Measurements from ENCODE around the gene COX7A2L. TPM values are rescaled to one million over a fixed set of nuclear protein-coding genes. Genes with fewer than 3 reads are reported as not detected.

Gene COX7A2L
- total RNA-seq, 2 donors from 2014 or later = 140 to 157 TPM

DNA sequence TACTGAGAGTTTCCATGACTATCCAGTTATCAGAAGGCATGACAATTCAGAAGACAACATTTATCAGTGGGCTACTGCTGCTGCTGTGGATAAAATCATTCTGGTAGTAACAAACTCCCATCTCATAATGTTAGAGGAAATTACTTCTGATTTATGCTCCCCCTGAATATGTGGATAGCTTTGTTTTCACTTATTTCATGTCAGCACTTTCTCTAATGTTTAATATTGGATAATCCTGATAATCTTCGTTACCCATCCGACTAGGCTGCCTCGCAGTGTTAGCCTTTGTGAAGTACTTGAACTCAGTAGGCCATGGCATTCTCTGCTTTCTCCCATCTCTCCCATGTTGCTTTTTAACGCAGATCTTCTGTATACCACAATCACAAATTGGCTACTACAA, 28.4 kb downstream of the COX7A2L start:
- Mint-ChIP-seq H3K9me3 (peaks cover 0 to 4% of the 10 kb centered on the region in 2 donors), H3K36me3 (ENCODE audit: insufficient read depth in 2 of 2) (peaks cover 13 to 38% of the 10 kb centered on the region in 2 donors), H3K4me1 (ENCODE audit: low read depth) (peaks cover 6% of the 10 kb centered on the region), H3K27ac (peak overlapping the region; percentile 92), H3K27me3 (ENCODE audit: low read depth) (no peaks in the 10 kb centered on the region), H3K4me3 (no peak overlapping the region)
- ATAC-seq (replicated peaks in 1 of 2) = no peak
- no peak for DNase-seq

DNA sequence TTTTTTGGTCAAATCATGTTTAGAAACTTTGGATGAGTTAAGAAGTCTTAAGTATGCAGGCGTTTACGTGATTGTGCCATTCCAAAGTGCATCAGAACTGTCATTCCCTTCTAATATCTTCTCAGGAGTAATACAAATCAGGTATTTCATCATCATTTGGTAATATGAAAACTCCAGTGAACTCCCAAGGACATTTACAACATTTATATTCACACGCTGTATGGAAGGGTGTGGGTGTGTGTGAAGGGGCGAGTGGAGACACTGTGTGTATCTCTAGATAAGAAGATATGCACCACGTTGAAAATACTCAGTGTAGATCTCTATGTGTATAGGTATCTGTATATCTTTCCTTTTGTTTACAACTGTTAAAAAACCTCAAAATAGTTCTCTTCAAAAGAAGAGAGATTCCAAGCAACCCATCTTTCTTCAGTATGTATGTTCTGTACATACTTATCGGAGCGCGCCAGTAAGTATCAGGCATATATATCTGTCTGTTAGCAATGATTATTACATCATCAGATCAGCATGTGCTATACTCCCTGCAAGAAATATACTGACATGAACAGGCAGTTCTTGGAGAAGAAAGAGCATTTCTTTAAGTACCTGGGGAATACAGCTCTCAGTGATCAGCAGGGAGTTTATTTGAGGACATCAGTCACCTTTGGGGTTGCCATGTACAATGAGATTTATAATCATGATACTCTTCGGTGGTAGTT, 29.3 kb downstream of the COX7A2L start:
- peak overlapping the region; percentile 86 for H3K27ac Mint-ChIP-seq
- no peak overlapping the region for H3K4me3 Mint-ChIP-seq
- peaks cover 12% of the 10 kb centered on the region for H3K4me1 Mint-ChIP-seq (ENCODE audit: low read depth)
- H3K9me3 Mint-ChIP-seq = no peaks in the 10 kb centered on the region
- ATAC-seq (replicated peaks in 1 of 2) (no peak), DNase-seq (no peak)
- H3K27me3 Mint-ChIP-seq (ENCODE audit: low read depth) = no peaks in the 10 kb centered on the region
- H3K36me3 Mint-ChIP-seq (ENCODE audit: insufficient read depth in 2 of 2) = peaks cover 13 to 31% of the 10 kb centered on the region in 2 donors

DNA sequence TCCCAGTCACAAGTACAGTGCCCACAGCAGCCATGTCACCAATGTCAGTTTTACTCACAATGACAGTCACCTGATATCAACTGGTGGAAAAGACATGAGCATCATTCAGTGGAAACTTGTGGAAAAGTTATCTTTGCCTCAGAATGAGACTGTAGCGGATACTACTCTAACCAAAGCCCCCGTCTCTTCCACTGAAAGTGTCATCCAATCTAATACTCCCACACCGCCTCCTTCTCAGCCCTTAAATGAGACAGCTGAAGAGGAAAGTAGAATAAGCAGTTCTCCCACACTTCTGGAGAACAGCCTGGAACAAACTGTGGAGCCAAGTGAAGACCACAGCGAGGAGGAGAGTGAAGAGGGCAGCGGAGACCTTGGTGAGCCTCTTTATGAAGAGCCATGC, 31.3 kb downstream of the COX7A2L start:
- Mint-ChIP-seq H3K27me3 (ENCODE audit: low read depth) (no peaks in the 10 kb centered on the region), H3K4me3 (no peak overlapping the region), H3K4me1 (ENCODE audit: low read depth) (peaks cover 12% of the 10 kb centered on the region), H3K27ac (peak overlapping the region; percentile 95), H3K36me3 (ENCODE audit: insufficient read depth in 2 of 2) (peaks cover 10 to 25% of the 10 kb centered on the region in 2 donors), H3K9me3 (no peaks in the 10 kb centered on the region)
- no peak for DNase-seq
- ATAC-seq (replicated peaks in 1 of 2) = no peak

DNA sequence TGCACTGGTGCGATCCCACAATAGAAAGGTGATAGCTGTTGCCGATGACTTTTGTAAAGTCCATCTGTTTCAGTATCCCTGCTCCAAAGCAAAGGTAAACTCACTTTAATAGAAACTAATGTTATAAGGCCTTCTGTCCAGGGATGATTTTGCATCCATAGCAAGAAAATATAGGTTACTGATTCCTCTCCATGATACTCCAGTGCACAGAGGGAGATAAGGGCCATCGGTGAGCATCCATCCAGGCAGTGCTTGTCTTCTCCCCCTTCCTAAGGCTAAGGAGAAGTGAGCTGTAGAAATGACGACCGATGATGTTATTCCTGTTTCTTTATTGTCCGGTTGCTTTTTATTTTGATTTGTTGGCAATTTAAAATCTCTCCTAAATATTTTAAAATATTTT, 32.1 kb downstream of the COX7A2L start:
- no peak for ATAC-seq (replicated peaks in 1 of 2)
- H3K27me3 Mint-ChIP-seq (ENCODE audit: low read depth) = no peaks in the 10 kb centered on the region
- no peak for DNase-seq
- H3K4me3 Mint-ChIP-seq = no peak overlapping the region
- peaks cover 12% of the 10 kb centered on the region for H3K4me1 Mint-ChIP-seq (ENCODE audit: low read depth)
- no peak overlapping the region for H3K27ac Mint-ChIP-seq
- peaks cover 10 to 24% of the 10 kb centered on the region in 2 donors for H3K36me3 Mint-ChIP-seq (ENCODE audit: insufficient read depth in 2 of 2)
- H3K9me3 Mint-ChIP-seq = no peaks in the 10 kb centered on the region

DNA sequence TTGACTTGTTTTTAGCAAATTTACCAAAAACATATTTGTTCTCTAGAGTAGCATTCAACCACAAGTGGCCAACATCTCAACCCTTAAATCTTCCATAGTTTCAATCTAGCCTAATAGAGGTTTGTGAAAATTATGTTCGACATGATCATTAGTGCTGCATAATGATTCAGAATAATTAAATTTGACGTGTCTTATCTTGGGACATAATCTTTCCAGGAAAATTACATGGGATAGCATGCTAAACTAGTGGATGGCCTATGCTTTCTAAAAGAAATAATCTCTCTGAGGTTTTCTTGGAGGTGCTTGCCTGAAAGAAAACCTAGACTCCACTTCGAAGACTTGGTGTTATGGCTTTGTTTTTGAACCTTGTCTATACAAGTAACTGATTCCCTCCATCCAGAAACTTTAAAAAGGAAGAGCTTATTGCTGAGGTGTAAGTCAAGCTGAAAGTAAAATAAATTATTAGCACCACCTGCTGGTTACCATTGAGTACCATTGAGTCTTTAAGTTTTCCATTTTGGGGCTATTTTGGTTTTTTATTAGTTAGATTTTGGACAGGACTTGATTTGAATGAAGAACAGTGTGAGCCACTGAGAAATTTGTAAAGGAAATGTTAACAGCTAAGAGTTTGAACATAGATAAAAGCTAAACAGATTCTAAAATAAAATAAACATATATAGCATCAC, 32.7 kb downstream of the COX7A2L start:
- Mint-ChIP-seq H3K27ac (peak overlapping the region; percentile 54), H3K9me3 (no peaks in the 10 kb centered on the region), H3K36me3 (ENCODE audit: insufficient read depth in 2 of 2) (peaks cover 8 to 19% of the 10 kb centered on the region in 2 donors), H3K4me1 (ENCODE audit: low read depth) (peaks cover 12% of the 10 kb centered on the region), H3K4me3 (no peak overlapping the region), H3K27me3 (ENCODE audit: low read depth) (no peaks in the 10 kb centered on the region)
- no peak for ATAC-seq (replicated peaks in 1 of 2)
- no peak for DNase-seq

DNA sequence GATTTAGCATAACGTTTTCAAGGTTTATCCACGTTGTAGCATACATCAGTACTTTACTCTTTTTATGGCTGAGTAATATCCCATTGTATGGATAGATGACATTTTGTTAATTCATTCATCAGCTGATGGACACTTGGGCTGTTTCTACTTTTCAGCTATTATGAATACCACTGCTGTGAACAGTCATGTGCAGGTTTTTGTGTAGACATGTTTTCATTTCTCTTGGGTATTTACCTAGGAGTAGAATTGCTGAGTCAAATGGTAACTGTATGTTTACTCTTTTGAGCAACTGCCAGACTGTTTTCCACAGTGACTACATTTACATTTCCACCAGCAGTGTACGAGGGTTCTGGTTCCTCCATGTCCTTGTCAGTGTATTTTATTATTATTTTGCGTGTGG, 33.9 kb downstream of the COX7A2L start:
- Mint-ChIP-seq H3K27ac (peak overlapping the region; percentile 84), H3K4me3 (no peak overlapping the region), H3K27me3 (ENCODE audit: low read depth) (no peaks in the 10 kb centered on the region), H3K36me3 (ENCODE audit: insufficient read depth in 2 of 2) (peaks cover 3 to 12% of the 10 kb centered on the region in 2 donors), H3K4me1 (ENCODE audit: low read depth) (peaks cover 12% of the 10 kb centered on the region), H3K9me3 (no peaks in the 10 kb centered on the region)
- DNase-seq = no peak
- peak in 1 of 2 donors; percentile 52 for ATAC-seq (replicated peaks in 1 of 2)

DNA sequence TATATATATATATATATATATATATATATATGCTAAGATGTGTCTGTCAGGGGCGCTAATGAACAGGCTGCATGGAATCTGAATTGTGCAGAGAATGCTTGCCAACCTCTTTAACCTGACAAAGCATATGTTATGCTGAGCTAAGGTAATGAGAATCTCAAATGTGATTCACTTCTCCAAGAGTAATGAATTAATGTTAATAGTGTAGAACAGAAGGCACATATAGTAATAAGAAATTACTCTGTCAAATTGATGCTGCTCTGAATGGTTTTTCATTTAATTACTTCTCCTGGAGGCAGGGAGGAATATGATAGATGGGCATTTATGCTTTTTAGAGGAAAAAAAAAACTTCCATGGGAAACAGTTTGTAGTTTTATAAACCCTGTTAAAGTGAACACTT, 35.4 kb downstream of the COX7A2L start:
- Mint-ChIP-seq H3K4me3 (no peak overlapping the region), H3K27ac (peak overlapping the region; percentile 80), H3K27me3 (ENCODE audit: low read depth) (no peaks in the 10 kb centered on the region), H3K4me1 (ENCODE audit: low read depth) (peaks cover 12% of the 10 kb centered on the region), H3K36me3 (ENCODE audit: insufficient read depth in 2 of 2) (peaks cover 0 to 12% of the 10 kb centered on the region in 2 donors), H3K9me3 (no peaks in the 10 kb centered on the region)
- ATAC-seq (replicated peaks in 1 of 2) = no peak
- DNase-seq = no peak

DNA sequence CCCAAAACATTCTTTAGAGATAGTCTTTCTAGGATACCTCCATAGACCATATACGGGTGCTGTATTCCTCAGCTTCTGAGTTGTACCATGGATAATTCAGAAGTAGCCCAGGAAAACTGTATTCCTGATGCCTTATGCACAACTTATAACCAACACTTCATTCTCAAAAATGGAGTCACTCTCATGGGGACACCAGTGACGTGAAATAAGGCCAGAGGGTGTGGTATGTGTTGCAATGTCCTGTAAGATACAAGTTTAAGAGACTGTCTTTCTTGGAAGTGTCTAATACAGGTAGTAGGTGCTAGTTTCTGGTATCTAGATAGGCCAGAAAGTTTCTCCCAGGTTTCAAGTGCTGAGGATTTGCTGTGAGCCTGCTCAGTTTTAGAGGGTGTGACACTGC, 36.1 kb downstream of the COX7A2L start:
- no peaks in the 10 kb centered on the region for H3K27me3 Mint-ChIP-seq (ENCODE audit: low read depth)
- DNase-seq (no peak), ATAC-seq (replicated peaks in 1 of 2) (no peak)
- H3K4me1 Mint-ChIP-seq (ENCODE audit: low read depth) = peaks cover 10% of the 10 kb centered on the region
- H3K4me3 Mint-ChIP-seq = no peak overlapping the region
- H3K9me3 Mint-ChIP-seq = no peaks in the 10 kb centered on the region
- peaks cover 0 to 15% of the 10 kb centered on the region in 2 donors for H3K36me3 Mint-ChIP-seq (ENCODE audit: insufficient read depth in 2 of 2)
- peak overlapping the region; percentile 26 for H3K27ac Mint-ChIP-seq

DNA sequence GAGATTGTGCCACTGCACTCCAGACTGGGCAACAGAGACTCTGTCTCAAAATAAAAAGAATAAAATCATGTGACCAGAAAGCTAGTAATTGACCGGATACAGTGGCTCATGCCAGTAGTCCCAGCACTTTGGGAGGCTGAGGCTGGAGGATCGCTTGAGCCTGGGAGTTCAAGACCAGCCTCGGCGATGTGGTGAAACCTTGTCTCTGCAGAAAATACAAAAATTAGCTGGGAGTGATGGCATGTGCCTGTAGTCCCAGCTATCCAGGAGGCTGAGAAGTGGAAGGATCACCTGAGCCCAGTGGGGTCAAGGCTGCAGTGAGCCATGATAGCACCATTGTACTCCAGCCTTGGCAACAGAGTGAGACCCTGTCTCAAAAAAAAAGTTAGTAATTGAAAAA, 36.8 kb downstream of the COX7A2L start:
- DNase-seq (no peak), ATAC-seq (replicated peaks in 1 of 2) (no peak)
- peak overlapping the region; percentile 26 for H3K27ac Mint-ChIP-seq
- H3K9me3 Mint-ChIP-seq = no peaks in the 10 kb centered on the region
- H3K4me1 Mint-ChIP-seq (ENCODE audit: low read depth) = peaks cover 6% of the 10 kb centered on the region
- no peaks in the 10 kb centered on the region for H3K27me3 Mint-ChIP-seq (ENCODE audit: low read depth)
- H3K36me3 Mint-ChIP-seq (ENCODE audit: insufficient read depth in 2 of 2) = peaks cover 0 to 11% of the 10 kb centered on the region in 2 donors
- H3K4me3 Mint-ChIP-seq = no peak overlapping the region

DNA sequence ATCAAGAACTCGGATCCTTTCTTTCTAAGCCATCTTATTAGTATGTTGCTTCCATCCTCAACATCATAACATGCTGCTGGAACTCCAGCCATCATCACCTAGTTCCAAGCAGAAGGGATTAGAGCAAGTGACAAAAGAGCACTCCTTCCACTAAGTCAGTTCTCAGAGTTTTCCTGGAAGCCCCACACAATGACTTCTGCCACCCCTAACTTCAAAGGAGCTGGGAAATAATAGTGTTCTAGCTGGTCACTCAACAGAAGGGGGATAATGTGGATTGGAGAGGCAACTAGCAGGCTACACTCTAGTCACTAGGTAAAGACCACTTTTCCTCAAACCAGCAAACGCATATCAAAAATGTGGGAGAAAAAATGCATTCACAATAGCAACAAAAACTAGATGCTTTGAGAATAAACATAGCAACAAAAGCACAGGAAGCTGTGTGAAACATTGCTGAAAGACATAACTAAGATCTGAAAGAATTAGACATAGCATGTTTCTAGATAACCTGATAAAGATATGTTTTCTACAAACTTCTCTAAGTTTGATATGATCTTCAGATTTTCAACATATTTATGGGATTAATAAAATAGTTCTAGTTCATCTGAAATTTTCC, 39.5 kb downstream of the COX7A2L start:
- Mint-ChIP-seq H3K9me3 (no peaks in the 10 kb centered on the region), H3K27ac (peak overlapping the region; percentile 36), H3K4me1 (ENCODE audit: low read depth) (peaks cover 11% of the 10 kb centered on the region), H3K4me3 (no peak overlapping the region), H3K27me3 (ENCODE audit: low read depth) (no peaks in the 10 kb centered on the region), H3K36me3 (ENCODE audit: insufficient read depth in 2 of 2) (peaks cover 2 to 20% of the 10 kb centered on the region in 2 donors)
- DNase-seq (no peak), ATAC-seq (replicated peaks in 1 of 2) (no peak)

DNA sequence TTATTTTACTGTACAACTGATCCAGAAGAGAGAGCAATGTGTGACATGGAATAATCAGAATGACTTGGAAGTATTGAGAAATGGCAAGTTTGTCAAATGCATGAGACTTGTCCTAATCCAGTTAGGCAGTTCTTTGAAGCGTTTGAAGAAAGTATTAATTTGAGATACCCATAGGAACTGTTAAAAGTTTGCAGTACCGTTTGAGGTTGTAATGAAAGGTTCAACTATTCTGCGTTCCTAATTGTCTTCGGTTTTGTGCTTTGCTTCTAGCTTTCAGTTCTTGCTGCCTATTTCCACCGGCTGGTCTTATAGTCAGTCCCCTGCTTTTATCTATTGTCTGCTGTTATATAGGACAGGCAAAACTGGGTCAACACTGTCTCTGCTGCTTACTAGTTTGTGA, 41.8 kb downstream of the COX7A2L start:
- ATAC-seq (replicated peaks in 1 of 2) = no peak
- no peak overlapping the region for H3K4me3 Mint-ChIP-seq
- H3K27ac Mint-ChIP-seq = peak overlapping the region; percentile 79
- H3K27me3 Mint-ChIP-seq (ENCODE audit: low read depth) = no peaks in the 10 kb centered on the region
- no peaks in the 10 kb centered on the region for H3K9me3 Mint-ChIP-seq
- H3K4me1 Mint-ChIP-seq (ENCODE audit: low read depth) = peaks cover 25% of the 10 kb centered on the region
- DNase-seq = no peak
- H3K36me3 Mint-ChIP-seq (ENCODE audit: insufficient read depth in 2 of 2) = peaks cover 4 to 24% of the 10 kb centered on the region in 2 donors

DNA sequence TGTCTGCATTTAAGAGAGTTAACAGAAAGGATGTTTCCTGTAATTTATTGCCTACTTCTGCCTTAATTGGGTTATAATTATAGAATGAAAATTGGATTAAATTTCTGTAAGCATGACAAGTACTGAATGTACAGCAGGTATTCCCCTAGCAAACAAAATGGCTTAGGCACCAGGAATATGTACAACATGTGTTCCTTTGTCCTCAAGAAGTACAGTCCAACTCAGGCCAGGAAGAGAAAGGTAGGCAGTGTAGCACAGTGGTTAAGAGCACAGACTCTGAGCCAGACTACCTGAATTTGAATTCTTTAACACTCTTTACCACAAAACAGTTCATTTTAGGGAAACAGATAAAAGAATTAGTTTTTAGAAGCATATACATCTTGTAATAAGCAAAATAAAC, 43.1 kb downstream of the COX7A2L start:
- Mint-ChIP-seq H3K4me3 (no peak overlapping the region), H3K27me3 (ENCODE audit: low read depth) (no peaks in the 10 kb centered on the region), H3K36me3 (ENCODE audit: insufficient read depth in 2 of 2) (peaks cover 4 to 24% of the 10 kb centered on the region in 2 donors), H3K27ac (peak overlapping the region; percentile 94), H3K9me3 (no peaks in the 10 kb centered on the region), H3K4me1 (ENCODE audit: low read depth) (peaks cover 25% of the 10 kb centered on the region)
- no peak for ATAC-seq (replicated peaks in 1 of 2)
- DNase-seq = no peak

DNA sequence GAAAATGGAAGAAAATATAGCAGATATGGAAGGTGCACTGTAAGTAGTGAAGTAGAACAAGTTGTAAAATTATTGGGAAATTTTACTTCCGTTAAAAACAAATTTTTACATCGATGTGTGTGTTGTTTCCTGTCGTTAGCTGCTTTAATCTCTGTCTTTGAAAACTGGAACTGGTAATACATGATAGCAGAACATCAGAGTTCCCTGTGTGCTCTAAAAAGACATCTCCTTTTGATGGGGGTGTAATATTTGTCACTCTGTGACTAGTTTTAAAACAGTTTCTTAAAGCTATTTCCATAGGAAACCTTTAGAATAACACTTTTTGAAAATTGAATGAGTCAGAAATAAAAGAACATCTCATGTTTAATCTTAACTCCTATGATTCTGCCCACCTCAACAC, 43.5 kb downstream of the COX7A2L start:
- H3K36me3 Mint-ChIP-seq (ENCODE audit: insufficient read depth in 2 of 2) = peaks cover 4 to 25% of the 10 kb centered on the region in 2 donors
- no peaks in the 10 kb centered on the region for H3K9me3 Mint-ChIP-seq
- no peak for DNase-seq
- ATAC-seq (replicated peaks in 1 of 2) = no peak
- H3K27me3 Mint-ChIP-seq (ENCODE audit: low read depth) = no peaks in the 10 kb centered on the region
- H3K27ac Mint-ChIP-seq = peak overlapping the region; percentile 94
- peaks cover 25% of the 10 kb centered on the region for H3K4me1 Mint-ChIP-seq (ENCODE audit: low read depth)
- no peak overlapping the region for H3K4me3 Mint-ChIP-seq

Data from activated T-cell treated with anti-CD3 and anti-CD28 coated beads, Interleukin-2, amount 50 U/mL, for 72 hours (primary cell).